OCI-M2 (cell line): ENCODE measurements around the gene CDH23.

Experiments
- DNase-seq: peaks from one replicate; lab custom pipeline; 2025; ENCODE audit not compliant: unreplicated experiment; lab: John Stamatoyannopoulos, UW

CDH23 gene

GRCh38 chr10:71802715-71803488, 406.2 kb downstream of the CDH23 start:
- DNase-seq = no peak

GRCh38 chr10:71804077-71804476, 407.4 kb downstream of the CDH23 start:
- DNase-seq = no peak

GRCh38 chr10:71805776-71806703, 409.3 kb downstream of the CDH23 start:
- no peak for DNase-seq

GRCh38 chr10:71806704-71807556, 410.2 kb downstream of the CDH23 start:
- DNase-seq = no peak

GRCh38 chr10:71807557-71808510, 411.1 kb downstream of the CDH23 start:
- no peak for DNase-seq

GRCh38 chr10:71809628-71810027, 412.9 kb downstream of the CDH23 start:
- no peak for DNase-seq

- no peak for DNase-seq
Measured at GRCh38 chr10:71810048-71810750, 413.5 kb downstream of the CDH23 start.

GRCh38 chr10:71811351-71811750, 414.6 kb downstream of the CDH23 start:
- DNase-seq = no peak

- DNase-seq = no peak
Measured at GRCh38 chr10:71812016-71812912, 415.5 kb downstream of the CDH23 start.

GRCh38 chr10:71812913-71813590, 416.3 kb downstream of the CDH23 start:
- DNase-seq = no peak

GRCh38 chr10:71814922-71815411, 418.2 kb downstream of the CDH23 start:
- DNase-seq = no peak

- no peak for DNase-seq
Measured at GRCh38 chr10:71815515-71816130, 418.9 kb downstream of the CDH23 start.

- no peak for DNase-seq
Measured at GRCh38 chr10:71816421-71816851, 419.7 kb downstream of the CDH23 start.

GRCh38 chr10:71816936-71817618, 420.4 kb downstream of the CDH23 start:
- DNase-seq = no peak

- no peak for DNase-seq
Measured at GRCh38 chr10:71817831-71818655, 421.3 kb downstream of the CDH23 start.
